Panc1 (cell line): ENCODE results near the gene MRPL20.
"Not testable (repeated sequence)": the region's sequence is repeated elsewhere in the genome, so short reads cannot be mapped to it uniquely, and the experiment has no call there.

ENCODE experiments used
- POLR2AphosphoS5 ChIP-seq: IDR thresholded peaks from 2 replicates; pipeline ENCODE4 v1.6.1; 2012; ENCODE audit warnings: mild to moderate bottlenecking, low read depth, low read length, moderate library complexity
- TF ChIP-seq, protein P1 (sequence below): fragments of 450-650 bp; IDR thresholded peaks from 2 replicates; pipeline ENCODE4 v1.5.1; 2017; ENCODE audit warnings: mild to moderate bottlenecking

DNA sequence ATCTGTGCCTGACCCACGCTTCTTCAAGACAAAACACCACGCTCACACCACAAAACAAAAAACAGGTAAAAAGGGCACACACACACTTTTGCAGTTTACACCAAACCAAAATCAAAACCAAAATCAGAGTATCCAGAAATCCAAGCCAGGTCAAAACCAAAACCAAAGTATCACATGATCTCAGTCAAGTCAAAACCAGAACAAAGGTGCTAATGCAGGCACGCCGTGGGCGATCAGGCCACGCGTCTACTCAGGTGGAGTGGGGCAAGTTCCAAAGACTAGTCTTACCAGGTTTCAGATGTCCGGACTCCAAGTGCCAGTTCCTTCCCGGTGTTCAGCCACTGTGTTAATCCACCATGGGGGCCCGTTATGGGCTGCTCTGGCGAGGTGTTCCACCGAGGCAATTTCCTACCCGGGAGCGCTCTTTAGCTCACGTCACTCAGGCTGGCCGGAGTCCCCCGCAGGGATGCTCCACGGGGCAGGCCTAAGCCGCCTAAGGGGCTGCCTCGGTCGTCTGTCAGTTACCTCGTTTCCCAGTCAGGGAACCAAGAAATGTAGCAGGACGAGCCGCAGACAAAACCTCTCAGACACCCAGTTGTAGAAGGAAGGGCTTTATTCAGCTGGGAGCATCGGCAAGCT, 10.9 kb upstream of the MRPL20 start:
- TF ChIP-seq, protein P1, sequence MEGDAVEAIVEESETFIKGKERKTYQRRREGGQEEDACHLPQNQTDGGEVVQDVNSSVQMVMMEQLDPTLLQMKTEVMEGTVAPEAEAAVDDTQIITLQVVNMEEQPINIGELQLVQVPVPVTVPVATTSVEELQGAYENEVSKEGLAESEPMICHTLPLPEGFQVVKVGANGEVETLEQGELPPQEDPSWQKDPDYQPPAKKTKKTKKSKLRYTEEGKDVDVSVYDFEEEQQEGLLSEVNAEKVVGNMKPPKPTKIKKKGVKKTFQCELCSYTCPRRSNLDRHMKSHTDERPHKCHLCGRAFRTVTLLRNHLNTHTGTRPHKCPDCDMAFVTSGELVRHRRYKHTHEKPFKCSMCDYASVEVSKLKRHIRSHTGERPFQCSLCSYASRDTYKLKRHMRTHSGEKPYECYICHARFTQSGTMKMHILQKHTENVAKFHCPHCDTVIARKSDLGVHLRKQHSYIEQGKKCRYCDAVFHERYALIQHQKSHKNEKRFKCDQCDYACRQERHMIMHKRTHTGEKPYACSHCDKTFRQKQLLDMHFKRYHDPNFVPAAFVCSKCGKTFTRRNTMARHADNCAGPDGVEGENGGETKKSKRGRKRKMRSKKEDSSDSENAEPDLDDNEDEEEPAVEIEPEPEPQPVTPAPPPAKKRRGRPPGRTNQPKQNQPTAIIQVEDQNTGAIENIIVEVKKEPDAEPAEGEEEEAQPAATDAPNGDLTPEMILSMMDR: not testable (repeated sequence)
- not testable (repeated sequence) for TF ChIP-seq POLR2AphosphoS5
